ENCODE measurements around the gene PRAME. TPM values are rescaled to one million over a fixed set of nuclear protein-coding genes. Genes with fewer than 3 reads are reported as not detected.

Gene PRAME
- total RNA-seq, 1 donor from 2014 or later = not detected

GRCh38 chr22:22523494-22523893 is 35.6 kb downstream of the PRAME start:
- no peaks in the 10 kb centered on the region for H3K9me3 ChIP-seq (ENCODE audit: insufficient read depth, low read depth, low read length)
- H3K27me3 ChIP-seq (ENCODE audit: insufficient read depth, low read length) = no peaks in the 10 kb centered on the region
- no peak overlapping the region for H3K9ac ChIP-seq (ENCODE audit: low read length)
- no peak overlapping the region for H3K4me2 ChIP-seq (ENCODE audit: low read length)
- Mint-ChIP-seq H3K9me3 (ENCODE audit: unreplicated experiment) (no peaks in the 10 kb centered on the region), H3K4me3 (ENCODE audit: unreplicated experiment) (no peak overlapping the region), H3K27ac (ENCODE audit: unreplicated experiment) (no peak overlapping the region), H3K4me1 (ENCODE audit: low read depth, unreplicated experiment) (no peaks in the 10 kb centered on the region), H3K27me3 (ENCODE audit: low read depth, unreplicated experiment) (peaks cover 35% of the 10 kb centered on the region), H3K36me3 (ENCODE audit: low read depth, unreplicated experiment) (no peaks in the 10 kb centered on the region)
- no peaks in the 10 kb centered on the region for H3K79me2 ChIP-seq (ENCODE audit: insufficient read depth, low read length)
- no peaks in the 10 kb centered on the region for H4K20me1 ChIP-seq (ENCODE audit: insufficient read depth, low read length)
- no peak for DNase-seq (ENCODE audit: low read depth)
- no peak overlapping the region for H3K4me3 ChIP-seq (ENCODE audit: insufficient read depth, low read depth, low read length)
- TF ChIP-seq EZH2 (IDR thresholded peaks at IDR 0.05; ENCODE audit: insufficient read depth, low read length) (no peak), CTCF (IDR thresholded peaks at IDR 0.05; ENCODE audit: insufficient read depth, low read depth, low read length) (no peak)
- no peak overlapping the region for H2AFZ ChIP-seq (ENCODE audit: low read depth, low read length)
- no peak overlapping the region for H3K27ac ChIP-seq (ENCODE audit: low read depth, low read length)
- H3K4me1 ChIP-seq (ENCODE audit: insufficient read depth, low read length) = no peaks in the 10 kb centered on the region
- no peaks in the 10 kb centered on the region for H3K36me3 ChIP-seq (ENCODE audit: insufficient read depth, low read length)
- no peak for FAIRE-seq

DNA sequence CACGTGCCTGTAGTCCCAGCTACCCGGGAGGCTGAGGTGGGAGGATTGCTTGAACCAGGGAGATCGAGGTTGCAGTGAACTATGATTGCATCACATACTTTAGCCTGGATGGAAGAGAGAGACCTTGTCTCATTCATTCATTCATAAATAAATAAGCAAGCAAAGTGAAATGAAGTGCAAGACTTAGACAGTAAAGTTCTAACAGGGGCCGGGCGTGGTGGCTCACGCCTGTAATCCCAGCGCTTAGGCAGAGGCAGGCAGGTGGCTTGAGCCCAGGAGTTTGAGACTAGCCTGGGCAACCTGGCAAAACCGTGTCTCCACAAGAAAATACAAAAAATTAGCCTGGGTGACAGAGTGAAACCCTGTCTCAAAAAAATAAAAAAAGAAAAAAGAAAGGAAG is 37.4 kb downstream of the PRAME start:
- no peak for DNase-seq (ENCODE audit: low read depth)
- H3K4me1 ChIP-seq (ENCODE audit: insufficient read depth, low read length) = no peaks in the 10 kb centered on the region
- H3K9ac ChIP-seq (ENCODE audit: low read length) = no peak overlapping the region
- Mint-ChIP-seq H3K9me3 (ENCODE audit: unreplicated experiment) (peaks cover 3% of the 10 kb centered on the region), H3K4me3 (ENCODE audit: unreplicated experiment) (no peak overlapping the region), H3K27ac (ENCODE audit: unreplicated experiment) (no peak overlapping the region), H3K27me3 (ENCODE audit: low read depth, unreplicated experiment) (peaks cover 40% of the 10 kb centered on the region), H3K4me1 (ENCODE audit: low read depth, unreplicated experiment) (no peaks in the 10 kb centered on the region), H3K36me3 (ENCODE audit: low read depth, unreplicated experiment) (no peaks in the 10 kb centered on the region)
- FAIRE-seq = no peak
- H3K27ac ChIP-seq (ENCODE audit: low read depth, low read length) = no peak overlapping the region
- TF ChIP-seq EZH2 (IDR thresholded peaks at IDR 0.05; ENCODE audit: insufficient read depth, low read length) = no peak
- TF ChIP-seq CTCF (IDR thresholded peaks at IDR 0.05; ENCODE audit: insufficient read depth, low read depth, low read length) = no peak
- no peaks in the 10 kb centered on the region for H3K9me3 ChIP-seq (ENCODE audit: insufficient read depth, low read depth, low read length)
- H4K20me1 ChIP-seq (ENCODE audit: insufficient read depth, low read length) = no peaks in the 10 kb centered on the region
- no peak overlapping the region for H2AFZ ChIP-seq (ENCODE audit: low read depth, low read length)
- H3K79me2 ChIP-seq (ENCODE audit: insufficient read depth, low read length) = no peaks in the 10 kb centered on the region
- no peaks in the 10 kb centered on the region for H3K27me3 ChIP-seq (ENCODE audit: insufficient read depth, low read length)
- no peaks in the 10 kb centered on the region for H3K36me3 ChIP-seq (ENCODE audit: insufficient read depth, low read length)
- no peak overlapping the region for H3K4me3 ChIP-seq (ENCODE audit: insufficient read depth, low read depth, low read length)
- no peak overlapping the region for H3K4me2 ChIP-seq (ENCODE audit: low read length)

DNA sequence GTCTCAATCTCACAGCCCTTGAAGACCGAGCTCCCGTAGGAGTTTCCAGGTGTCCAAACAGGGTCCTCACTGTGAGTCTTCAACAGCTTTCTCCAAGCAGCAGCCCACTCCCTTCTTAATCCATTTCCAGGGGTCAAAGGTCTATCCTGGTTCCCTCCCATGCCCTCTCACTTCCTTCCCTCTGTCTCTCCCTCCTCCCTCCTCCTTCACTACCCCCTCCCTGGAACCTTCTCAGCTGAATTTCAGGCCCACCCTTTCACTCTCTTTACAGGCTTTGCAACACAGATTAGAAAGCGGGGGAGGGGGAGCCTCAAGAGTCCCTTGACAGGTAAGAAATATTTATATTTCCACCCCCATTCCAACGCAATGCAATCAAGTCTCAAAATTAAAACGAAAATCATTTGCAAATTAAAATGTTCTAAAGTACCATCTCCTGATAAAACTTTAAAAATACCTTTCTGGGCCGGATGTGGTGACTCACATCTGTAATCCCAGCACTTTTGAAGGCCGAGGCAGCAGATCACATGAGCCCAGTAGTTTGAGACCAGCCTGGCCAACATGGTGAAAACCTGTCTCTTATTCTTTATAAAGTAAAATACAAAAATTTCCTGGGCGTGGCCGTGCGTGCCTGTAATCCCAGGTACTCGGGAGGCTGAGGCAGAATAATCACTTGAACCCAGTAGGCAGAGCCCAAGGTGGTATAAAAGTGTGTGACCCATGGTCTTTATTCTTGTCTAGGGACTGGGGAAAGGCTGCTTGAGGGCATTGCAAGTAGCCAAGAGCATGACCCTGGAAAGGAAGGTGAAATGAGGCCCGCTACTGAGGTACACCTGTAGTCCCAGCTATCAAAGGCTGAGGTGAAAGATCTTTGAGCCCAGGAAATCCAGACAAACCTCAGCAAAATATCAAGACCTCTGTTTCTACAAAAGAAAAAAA is 38.1 kb downstream of the PRAME start:
- Histone ChIP-seq H3K36me3 (ENCODE audit: insufficient read depth, low read length) (no peaks in the 10 kb centered on the region), H4K20me1 (ENCODE audit: insufficient read depth, low read length) (no peaks in the 10 kb centered on the region), H3K9ac (ENCODE audit: low read length) (no peak overlapping the region), H3K79me2 (ENCODE audit: insufficient read depth, low read length) (no peaks in the 10 kb centered on the region), H2AFZ (ENCODE audit: low read depth, low read length) (no peak overlapping the region), H3K4me3 (ENCODE audit: insufficient read depth, low read depth, low read length) (no peak overlapping the region), H3K9me3 (ENCODE audit: insufficient read depth, low read depth, low read length) (no peaks in the 10 kb centered on the region), H3K4me1 (ENCODE audit: insufficient read depth, low read length) (no peaks in the 10 kb centered on the region), H3K27me3 (ENCODE audit: insufficient read depth, low read length) (no peaks in the 10 kb centered on the region), H3K27ac (ENCODE audit: low read depth, low read length) (no peak overlapping the region), H3K4me2 (ENCODE audit: low read length) (no peak overlapping the region)
- no peak for TF ChIP-seq CTCF (IDR thresholded peaks at IDR 0.05; ENCODE audit: insufficient read depth, low read depth, low read length)
- TF ChIP-seq EZH2 (IDR thresholded peaks at IDR 0.05; ENCODE audit: insufficient read depth, low read length) = no peak
- Mint-ChIP-seq H3K4me1 (ENCODE audit: low read depth, unreplicated experiment) (no peaks in the 10 kb centered on the region), H3K9me3 (ENCODE audit: unreplicated experiment) (peaks cover 4% of the 10 kb centered on the region), H3K4me3 (ENCODE audit: unreplicated experiment) (no peak overlapping the region), H3K27ac (ENCODE audit: unreplicated experiment) (no peak overlapping the region), H3K27me3 (ENCODE audit: low read depth, unreplicated experiment) (peaks cover 42% of the 10 kb centered on the region), H3K36me3 (ENCODE audit: low read depth, unreplicated experiment) (no peaks in the 10 kb centered on the region)
- FAIRE-seq = no peak
- no peak for DNase-seq (ENCODE audit: low read depth)

Data from astrocyte (in vitro differentiated cells and primary cell).